CD8-positive, alpha-beta memory T cell (primary cell): ENCODE data around the gene MAP3K2. TPM values are rescaled to one million over a fixed set of nuclear protein-coding genes. Genes with fewer than 3 reads are reported as not detected.

Source experiments
- CTCF ChIA-PET: fragments of 350-600 bp; sonication (Branson Sonifier 250); formaldehyde crosslinking; loops from one replicate; lab custom pipeline; 2021; ENCODE audit warnings: antibody characterized with exemption; lab: Charles Lee
- POLR2A ChIA-PET: fragments of 350-600 bp; sonication (Branson Sonifier 250); formaldehyde crosslinking; loops from one replicate; lab custom pipeline; 2021; ENCODE audit warnings: antibody characterized with exemption; lab: Charles Lee
- DNase-seq, 5 donors: peaks; one replicate each; pipeline versions ENCODE4 v3.0.0 to v3.0.0-alpha.2; 2020 to 2022; ENCODE audit warnings: mixed read lengths in 1 of 5
- H3K27ac ChIP-seq: one replicate; pipeline ENCODE4 v1.7.0; 2013; ENCODE audit warnings: low read depth, mild to moderate bottlenecking, low read length, moderate library complexity
- H3K27me3 ChIP-seq: 2 replicates; pipeline ENCODE4 v1.7.0; 2013; ENCODE audit warnings: low read length, mild to moderate bottlenecking; ENCODE audit not compliant: insufficient read depth, poor library complexity, severe bottlenecking
- H3K36me3 ChIP-seq: 2 replicates; pipeline ENCODE4 v1.7.0; 2013; ENCODE audit warnings: mild to moderate bottlenecking, low read length, moderate library complexity; ENCODE audit not compliant: insufficient read depth
- H3K4me1 ChIP-seq: 2 replicates; pipeline ENCODE4 v1.7.0; 2013; ENCODE audit warnings: mild to moderate bottlenecking, low read length, moderate library complexity; ENCODE audit not compliant: insufficient read depth
- H3K4me3 ChIP-seq: 2 replicates; pipeline ENCODE4 v1.7.0; 2013; ENCODE audit warnings: mild to moderate bottlenecking, low read length
- H3K9me3 ChIP-seq: 2 replicates; pipeline ENCODE4 v1.7.0; 2013; ENCODE audit warnings: mild to moderate bottlenecking, low read length
- H3K27ac Mint-ChIP-seq, 8 donors: one replicate each; pipeline ENCODE4 v1.8.0; 2020 to 2021; ENCODE audit warnings: mixed read lengths in 8 of 8, mild to moderate bottlenecking in 6 of 8, inconsistent platforms in 3 of 8, moderate library complexity in 3 of 8
- H3K27me3 Mint-ChIP-seq, 2 donors: one replicate each; pipeline ENCODE4 v1.8.0; 2020 to 2021; ENCODE audit warnings: mixed read lengths in 2 of 2, mild to moderate bottlenecking in 1 of 2, moderate library complexity in 1 of 2
- H3K36me3 Mint-ChIP-seq, 3 donors: one replicate each; pipeline ENCODE4 v1.8.0; 2020 to 2021; ENCODE audit warnings: mixed read lengths in 3 of 3, inconsistent platforms in 1 of 3, mild to moderate bottlenecking in 1 of 3
- H3K4me1 Mint-ChIP-seq, 3 donors: one replicate each; pipeline ENCODE4 v1.8.0; 2020 to 2021; ENCODE audit warnings: mixed read lengths in 3 of 3, inconsistent platforms in 1 of 3, mild to moderate bottlenecking in 1 of 3
- H3K4me3 Mint-ChIP-seq, 7 donors: one replicate each; pipeline ENCODE4 v1.8.0; 2020 to 2021; ENCODE audit warnings: mixed read lengths in 7 of 7, mild to moderate bottlenecking in 6 of 7, moderate library complexity in 4 of 7, inconsistent platforms in 2 of 7
- H3K9me3 Mint-ChIP-seq, 5 donors: one replicate each; pipeline ENCODE4 v1.8.0; 2020 to 2022; ENCODE audit warnings: mixed read lengths in 5 of 5, mild to moderate bottlenecking in 3 of 5, moderate library complexity in 2 of 5, inconsistent platforms in 1 of 5
- polyA plus RNA-seq: library from polyadenylated mRNA; unstranded; fragments of 300-500 nt; fragmentation: Illumina TruSeq; gene quantifications from one replicate; pipeline ENCODE4 v1.2.3, GENCODE V29; 2021
- total RNA-seq, 2 experiments: library from RNA; stranded (reverse); gene quantifications; one replicate each; pipeline ENCODE4 v1.2.3, GENCODE V29; 2021

The MAP3K2 gene
- total and polyA plus RNA-seq, 3 experiments from 2014 or later, result 55.9 to 65.0 (median 57.7) TPM

GRCh38 chr2:127400533-127400896, 12.7 kb upstream of the MAP3K2 start:
- Mint-ChIP-seq H3K4me1 (peaks cover 0 to 6% (median 2%) of the 10 kb centered on the region in 3 donors), H3K36me3 (peaks cover 0 to 2% (median 0%) of the 10 kb centered on the region in 3 donors), H3K4me3 (no peak overlapping the region), H3K9me3 (no peaks in the 10 kb centered on the region), H3K27me3 (peaks cover 0 to 2% of the 10 kb centered on the region in 2 donors), H3K27ac (no peak overlapping the region)
- no peaks in the 10 kb centered on the region for H3K9me3 ChIP-seq
- no peak overlapping the region for H3K27ac ChIP-seq
- CTCF ChIA-PET, result no interaction called here
- no peaks in the 10 kb centered on the region for H3K4me1 ChIP-seq
- H3K4me3 ChIP-seq, result no peak overlapping the region
- POLR2A ChIA-PET, result interaction anchor here (1.2 kb wide), 1 partner anchor 12 kb away, joined by 3 read pairs; no protein-coding TSS in a partner anchor
- no peaks in the 10 kb centered on the region for H3K36me3 ChIP-seq
- H3K27me3 ChIP-seq, result no peaks in the 10 kb centered on the region
- DNase-seq, result no peak

- Mint-ChIP-seq H3K27me3 (peaks cover 0 to 2% of the 10 kb centered on the region in 2 donors), H3K4me3 (no peak overlapping the region), H3K9me3 (no peaks in the 10 kb centered on the region), H3K36me3 (peaks cover 0 to 2% (median 0%) of the 10 kb centered on the region in 3 donors), H3K27ac (peak overlapping the region in 1 of 8 donors; percentile 74), H3K4me1 (peaks cover 0 to 6% (median 2%) of the 10 kb centered on the region in 3 donors)
- no peak overlapping the region for H3K4me3 ChIP-seq
- H3K36me3 ChIP-seq, result no peaks in the 10 kb centered on the region
- DNase-seq, result peak in 1 of 5 donors; percentile 70
- H3K4me1 ChIP-seq, result no peaks in the 10 kb centered on the region
- no peaks in the 10 kb centered on the region for H3K9me3 ChIP-seq
- H3K27me3 ChIP-seq, result no peaks in the 10 kb centered on the region
- ChIA-PET CTCF (interaction anchor here (2.1 kb wide), 1 partner anchor 18 kb away, joined by 11 read pairs; no protein-coding TSS in a partner anchor), POLR2A (no interaction called here)
- H3K27ac ChIP-seq, result no peak overlapping the region
These were observed 10.4 kb upstream of the MAP3K2 start for GRCh38 chr2:127398239-127398590.

DNA sequence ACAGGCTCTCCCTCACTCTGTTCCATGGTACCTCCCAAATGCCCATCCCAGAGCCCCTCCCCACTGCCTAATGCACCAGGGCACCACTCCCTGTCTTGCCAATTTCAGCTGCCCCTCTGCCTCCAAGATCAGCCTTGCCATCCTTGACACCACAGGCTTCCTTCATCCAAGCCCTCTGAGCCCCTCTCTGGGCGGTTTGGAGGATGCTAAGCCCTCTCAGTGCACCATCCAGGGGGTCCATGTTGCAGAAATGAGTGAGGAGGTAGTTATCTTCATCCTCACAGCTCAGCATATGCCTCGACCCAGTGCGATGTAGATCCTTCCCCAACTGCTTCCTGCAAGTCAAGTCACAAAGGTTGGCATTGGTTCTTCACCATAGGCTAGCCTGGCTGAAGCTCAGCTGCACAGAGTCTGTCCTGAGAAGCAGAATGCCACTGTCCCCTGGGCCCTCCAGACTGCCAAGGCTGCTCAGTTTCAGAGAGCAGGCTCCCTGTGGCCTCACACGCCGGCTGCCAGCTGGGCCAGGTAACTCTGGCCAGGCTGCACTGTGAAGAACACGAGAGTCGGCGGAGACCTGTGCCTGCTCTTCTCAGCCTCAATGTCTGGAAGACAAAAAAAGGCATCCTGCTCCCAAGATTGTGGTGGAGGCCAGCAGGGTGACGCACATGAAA, 9.9 kb upstream of the MAP3K2 start:
- Histone ChIP-seq H3K27ac (no peak overlapping the region), H3K9me3 (no peaks in the 10 kb centered on the region), H3K4me3 (no peak overlapping the region), H3K27me3 (no peaks in the 10 kb centered on the region), H3K4me1 (no peaks in the 10 kb centered on the region), H3K36me3 (no peaks in the 10 kb centered on the region)
- ChIA-PET CTCF (interaction anchor here (2.1 kb wide), 1 partner anchor 18 kb away, joined by 11 read pairs; no protein-coding TSS in a partner anchor), POLR2A (no interaction called here)
- H3K36me3 Mint-ChIP-seq, result peaks cover 0 to 2% (median 1%) of the 10 kb centered on the region in 3 donors
- no peak overlapping the region for H3K4me3 Mint-ChIP-seq
- peaks cover 0 to 6% (median 2%) of the 10 kb centered on the region in 3 donors for H3K4me1 Mint-ChIP-seq
- no peak overlapping the region for H3K27ac Mint-ChIP-seq
- H3K9me3 Mint-ChIP-seq, result no peaks in the 10 kb centered on the region
- no peak for DNase-seq
- H3K27me3 Mint-ChIP-seq, result peaks cover 0 to 2% of the 10 kb centered on the region in 2 donors

- no peaks in the 10 kb centered on the region for H3K36me3 ChIP-seq
- ChIA-PET POLR2A (no interaction called here), CTCF (no interaction called here)
- DNase-seq, result no peak
- H3K27me3 ChIP-seq, result no peaks in the 10 kb centered on the region
- peaks cover 11% of the 10 kb centered on the region for H3K4me1 ChIP-seq
- Mint-ChIP-seq H3K4me1 (peaks cover 7 to 18% (median 8%) of the 10 kb centered on the region in 3 donors), H3K27ac (no peak overlapping the region), H3K9me3 (no peaks in the 10 kb centered on the region), H3K27me3 (peaks cover 0 to 2% of the 10 kb centered on the region in 2 donors), H3K4me3 (peak overlapping the region in 1 of 7 donors; percentile 11), H3K36me3 (peaks cover 0 to 2% (median 1%) of the 10 kb centered on the region in 3 donors)
- no peaks in the 10 kb centered on the region for H3K9me3 ChIP-seq
- no peak overlapping the region for H3K4me3 ChIP-seq
- H3K27ac ChIP-seq, result no peak overlapping the region
These were observed 6.7 kb upstream of the MAP3K2 start for GRCh38 chr2:127394492-127394891.

DNA sequence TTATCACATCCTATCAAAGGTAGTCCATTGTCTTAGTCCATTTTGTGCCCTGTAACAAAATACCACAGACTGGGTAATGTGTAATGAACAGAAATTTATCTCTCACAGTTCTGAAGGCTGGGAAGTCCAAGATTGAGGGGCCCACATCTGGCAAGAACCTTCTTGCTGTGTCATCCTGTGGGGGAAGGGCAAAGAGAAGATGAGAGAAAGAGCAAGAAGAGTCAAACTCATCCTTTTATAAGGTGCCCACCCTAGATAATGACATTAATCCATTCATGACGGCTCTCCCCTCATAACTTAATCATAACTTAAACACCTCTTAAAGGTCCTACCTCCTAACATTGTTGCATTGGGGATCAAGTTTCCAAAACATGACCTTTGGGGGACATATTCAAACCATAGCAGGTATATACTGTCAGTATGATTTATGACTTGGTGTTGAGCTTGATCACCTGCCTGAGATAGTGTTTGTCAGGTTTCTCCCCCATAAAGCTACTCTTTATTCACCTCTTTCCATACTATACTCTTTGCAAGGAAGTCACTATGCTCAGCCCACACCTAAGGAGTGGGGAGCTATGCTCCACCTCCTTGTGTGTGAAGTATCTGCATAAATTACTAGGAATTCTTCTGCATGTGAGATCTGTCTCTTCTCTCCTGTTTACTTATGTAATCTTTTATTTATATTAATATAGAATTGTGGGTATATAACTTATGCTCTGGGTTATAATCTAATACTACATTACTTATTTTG, 5.2 kb upstream of the MAP3K2 start:
- ChIA-PET POLR2A (no interaction called here), CTCF (no interaction called here)
- H3K27me3 ChIP-seq, result no peaks in the 10 kb centered on the region
- H3K27ac ChIP-seq, result no peak overlapping the region
- Mint-ChIP-seq H3K4me1 (peaks cover 19 to 28% (median 22%) of the 10 kb centered on the region in 3 donors), H3K4me3 (no peak overlapping the region), H3K36me3 (peaks cover 0 to 3% (median 0%) of the 10 kb centered on the region in 3 donors), H3K27me3 (no peaks in the 10 kb centered on the region), H3K27ac (peak overlapping the region in 2 of 8 donors; percentile 43 to 46), H3K9me3 (no peaks in the 10 kb centered on the region)
- DNase-seq, result no peak
- no peaks in the 10 kb centered on the region for H3K9me3 ChIP-seq
- no peaks in the 10 kb centered on the region for H3K36me3 ChIP-seq
- peaks cover 25% of the 10 kb centered on the region for H3K4me1 ChIP-seq
- no peak overlapping the region for H3K4me3 ChIP-seq

DNA sequence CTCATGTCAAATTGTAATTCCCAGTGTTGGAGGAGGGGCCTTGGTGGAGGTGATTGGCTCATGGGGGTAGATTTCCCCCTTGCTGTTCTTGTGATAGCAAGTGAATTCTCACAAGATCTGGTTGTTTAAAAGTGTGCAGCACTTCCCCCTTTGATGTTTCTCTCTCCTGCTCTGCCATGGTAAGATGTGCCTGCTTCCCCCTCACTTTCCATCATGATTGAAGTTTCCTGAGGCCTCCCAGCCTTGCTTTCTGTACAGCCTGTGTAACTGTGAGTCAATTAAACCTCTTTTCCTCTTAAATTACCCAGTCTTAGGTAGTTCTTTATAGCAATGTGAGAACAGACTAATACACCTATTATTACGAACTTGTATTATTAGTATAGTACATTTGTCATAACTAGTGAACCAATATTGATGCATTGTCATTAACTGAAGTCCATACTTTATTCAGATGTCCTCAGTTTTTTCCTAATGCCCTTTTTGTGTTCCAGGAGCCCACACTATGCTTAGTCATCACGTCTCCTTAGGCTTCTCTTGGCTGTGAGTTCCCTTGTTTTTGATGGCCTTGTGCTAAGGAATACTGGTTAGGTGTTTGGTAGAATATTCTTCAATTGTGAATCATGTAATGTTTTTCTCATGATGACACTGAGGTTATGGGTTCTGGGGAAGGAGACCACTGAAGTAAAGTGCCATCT, 4.5 kb upstream of the MAP3K2 start:
- DNase-seq, result no peak
- no peaks in the 10 kb centered on the region for H3K27me3 Mint-ChIP-seq
- H3K9me3 Mint-ChIP-seq, result no peaks in the 10 kb centered on the region
- H3K4me3 Mint-ChIP-seq, result peak overlapping the region in 1 of 7 donors; percentile 10
- Histone ChIP-seq H3K4me1 (peaks cover 25% of the 10 kb centered on the region), H3K27me3 (no peaks in the 10 kb centered on the region), H3K36me3 (no peaks in the 10 kb centered on the region), H3K4me3 (no peak overlapping the region), H3K9me3 (no peaks in the 10 kb centered on the region), H3K27ac (no peak overlapping the region)
- ChIA-PET POLR2A (no interaction called here), CTCF (no interaction called here)
- H3K27ac Mint-ChIP-seq, result peak overlapping the region in 3 of 8 donors; percentile 46 to 90 (median 48)
- peaks cover 0 to 3% (median 0%) of the 10 kb centered on the region in 3 donors for H3K36me3 Mint-ChIP-seq
- peaks cover 19 to 27% (median 22%) of the 10 kb centered on the region in 3 donors for H3K4me1 Mint-ChIP-seq

- POLR2A ChIA-PET, result no interaction called here
- Mint-ChIP-seq H3K36me3 (peaks cover 0 to 11% (median under 1%) of the 10 kb centered on the region in 3 donors), H3K9me3 (no peaks in the 10 kb centered on the region), H3K4me1 (peaks cover 39 to 51% (median 44%) of the 10 kb centered on the region in 3 donors), H3K4me3 (peak overlapping the region in 1 of 7 donors; percentile 19), H3K27ac (peak overlapping the region; percentile 86 to 100 (median 99)), H3K27me3 (peaks cover 0 to 5% of the 10 kb centered on the region in 2 donors)
- H3K4me3 ChIP-seq, result no peak overlapping the region
- DNase-seq, result peak in 3 of 5 donors; percentile 18 to 55 (median 54)
- no peaks in the 10 kb centered on the region for H3K9me3 ChIP-seq
- H3K27me3 ChIP-seq, result no peaks in the 10 kb centered on the region
- no peak overlapping the region for H3K27ac ChIP-seq
- CTCF ChIA-PET, result interaction anchor here (3.0 kb wide), 1 partner anchor 26 kb away, joined by 16 read pairs; no protein-coding TSS in a partner anchor
- H3K4me1 ChIP-seq, result peaks cover 41% of the 10 kb centered on the region
- H3K36me3 ChIP-seq, result no peaks in the 10 kb centered on the region
These were observed 2.1 kb upstream of the MAP3K2 start for GRCh38 chr2:127389778-127390435.
